ENCODE data around the gene LRRC4B.

DNA sequence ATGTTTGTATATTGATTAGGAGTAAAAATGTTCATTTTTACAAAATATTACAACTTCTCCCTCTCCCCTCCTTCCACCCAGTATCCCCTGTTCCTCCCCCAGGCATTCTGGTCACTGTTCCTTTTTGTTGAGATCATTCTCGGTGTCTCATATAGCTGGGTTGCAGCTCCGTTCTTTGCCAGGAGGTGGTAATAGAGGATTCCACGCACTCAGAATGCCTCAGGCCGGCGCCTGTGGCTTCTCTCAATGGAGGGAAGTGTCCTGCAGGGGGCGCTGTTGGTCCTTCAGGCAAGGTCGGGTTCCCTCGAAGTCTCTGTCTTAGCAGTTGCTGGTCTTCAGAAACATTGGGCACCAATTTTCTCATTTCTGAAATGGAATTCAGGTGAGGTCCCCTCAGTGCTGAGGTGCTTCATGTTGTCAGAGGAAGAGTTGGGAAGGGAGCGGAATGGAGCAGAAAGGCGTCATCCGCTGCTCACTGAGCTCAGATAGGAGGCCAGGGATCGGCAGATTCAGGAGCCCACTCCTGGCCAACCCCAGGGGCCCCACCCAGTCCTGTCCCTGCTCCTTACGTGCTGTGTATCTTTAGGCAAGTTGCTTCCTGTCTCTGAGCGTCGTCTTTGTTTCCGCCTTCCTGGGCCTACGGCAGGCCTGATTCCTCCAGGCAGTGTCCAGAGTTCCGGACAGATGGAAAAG lies 81.3 kb downstream of the LRRC4B start:
- no peak for TF ChIP-seq POLR2A (IDR thresholded peaks at IDR 0.05)
- TF ChIP-seq, protein P1, sequence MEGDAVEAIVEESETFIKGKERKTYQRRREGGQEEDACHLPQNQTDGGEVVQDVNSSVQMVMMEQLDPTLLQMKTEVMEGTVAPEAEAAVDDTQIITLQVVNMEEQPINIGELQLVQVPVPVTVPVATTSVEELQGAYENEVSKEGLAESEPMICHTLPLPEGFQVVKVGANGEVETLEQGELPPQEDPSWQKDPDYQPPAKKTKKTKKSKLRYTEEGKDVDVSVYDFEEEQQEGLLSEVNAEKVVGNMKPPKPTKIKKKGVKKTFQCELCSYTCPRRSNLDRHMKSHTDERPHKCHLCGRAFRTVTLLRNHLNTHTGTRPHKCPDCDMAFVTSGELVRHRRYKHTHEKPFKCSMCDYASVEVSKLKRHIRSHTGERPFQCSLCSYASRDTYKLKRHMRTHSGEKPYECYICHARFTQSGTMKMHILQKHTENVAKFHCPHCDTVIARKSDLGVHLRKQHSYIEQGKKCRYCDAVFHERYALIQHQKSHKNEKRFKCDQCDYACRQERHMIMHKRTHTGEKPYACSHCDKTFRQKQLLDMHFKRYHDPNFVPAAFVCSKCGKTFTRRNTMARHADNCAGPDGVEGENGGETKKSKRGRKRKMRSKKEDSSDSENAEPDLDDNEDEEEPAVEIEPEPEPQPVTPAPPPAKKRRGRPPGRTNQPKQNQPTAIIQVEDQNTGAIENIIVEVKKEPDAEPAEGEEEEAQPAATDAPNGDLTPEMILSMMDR (IDR thresholded peaks at IDR 0.05), result no peak

Data from lower leg skin (tissue), 3 donors.